ENCODE results near the gene GDF10.

The GDF10 gene

DNA sequence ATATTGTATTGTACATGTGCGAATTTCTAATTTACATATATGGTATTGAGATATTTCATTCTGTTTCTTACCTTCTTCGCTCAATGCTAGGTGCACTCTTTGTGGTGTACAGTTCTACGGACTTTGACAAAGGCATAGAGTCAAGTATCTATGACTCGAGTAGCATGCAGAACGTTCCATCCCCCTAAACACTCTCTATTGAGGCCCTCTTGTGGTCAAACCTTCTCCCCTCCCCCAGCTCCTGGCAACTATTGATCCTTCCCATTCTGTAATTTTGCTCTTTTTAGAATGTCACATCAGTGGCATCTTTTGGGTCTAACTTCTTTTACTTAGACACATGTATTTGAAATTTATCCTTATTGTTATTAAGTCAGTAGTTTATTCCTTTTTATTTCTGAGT, 30.7 kb upstream of the GDF10 start:
- DNase-seq, result no peak

DNA sequence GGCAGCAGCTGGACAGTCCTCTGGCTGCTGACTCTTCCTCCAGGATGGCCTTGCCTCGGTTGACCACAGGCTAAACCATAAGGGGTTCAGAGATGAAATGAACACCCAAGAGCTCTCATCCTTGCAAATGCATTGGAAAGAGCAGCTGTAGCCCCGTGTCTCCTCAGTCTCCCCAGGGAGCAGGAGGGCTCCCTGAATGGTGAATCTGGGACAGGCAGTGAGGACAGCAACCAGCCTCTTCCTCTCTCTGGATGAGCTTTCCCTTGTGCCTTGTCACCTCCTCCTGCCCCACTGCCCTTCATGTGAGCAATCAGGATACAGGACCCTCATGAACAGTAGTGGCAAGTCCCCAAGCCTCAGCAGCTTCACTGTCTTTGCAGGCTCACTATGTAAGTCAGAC, 23.9 kb upstream of the GDF10 start:
- no peak for DNase-seq

DNA sequence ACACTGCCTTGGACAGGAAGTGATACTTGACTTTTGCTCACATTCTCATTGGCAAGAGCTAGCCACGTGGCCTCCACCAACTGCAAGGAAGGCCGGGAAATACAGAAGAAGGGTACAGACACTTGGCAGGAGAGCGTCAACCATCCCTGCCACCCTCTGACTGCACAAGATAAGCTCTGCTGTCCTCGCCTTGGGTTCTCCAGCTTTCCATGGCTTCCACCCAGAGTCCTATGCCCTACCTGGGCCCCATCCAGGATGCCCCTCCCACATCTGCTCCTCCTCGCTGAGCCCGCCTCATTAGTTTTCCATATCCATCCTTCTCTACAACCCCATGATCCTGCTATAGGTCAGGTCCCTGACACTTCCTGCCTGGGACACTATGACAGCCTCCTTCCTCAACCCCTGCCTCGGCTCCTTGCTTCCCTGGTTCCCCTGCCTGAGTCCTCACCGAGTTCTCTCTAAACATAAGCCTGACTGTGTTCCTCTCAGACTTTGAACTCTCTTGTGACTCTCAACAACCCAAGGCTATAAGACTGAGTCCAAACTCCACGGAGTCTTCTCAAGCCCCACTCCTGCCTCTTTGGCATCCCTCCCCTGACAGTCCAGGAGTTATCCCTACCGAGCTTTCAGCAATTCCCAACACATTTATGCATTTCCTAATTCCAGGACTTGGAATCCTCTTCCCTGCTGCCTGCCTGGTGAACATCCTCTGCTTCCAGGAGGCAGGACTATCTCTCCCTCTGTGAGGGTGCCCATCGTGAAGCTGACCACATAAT, 23.2 kb upstream of the GDF10 start:
- no peak for DNase-seq

DNA sequence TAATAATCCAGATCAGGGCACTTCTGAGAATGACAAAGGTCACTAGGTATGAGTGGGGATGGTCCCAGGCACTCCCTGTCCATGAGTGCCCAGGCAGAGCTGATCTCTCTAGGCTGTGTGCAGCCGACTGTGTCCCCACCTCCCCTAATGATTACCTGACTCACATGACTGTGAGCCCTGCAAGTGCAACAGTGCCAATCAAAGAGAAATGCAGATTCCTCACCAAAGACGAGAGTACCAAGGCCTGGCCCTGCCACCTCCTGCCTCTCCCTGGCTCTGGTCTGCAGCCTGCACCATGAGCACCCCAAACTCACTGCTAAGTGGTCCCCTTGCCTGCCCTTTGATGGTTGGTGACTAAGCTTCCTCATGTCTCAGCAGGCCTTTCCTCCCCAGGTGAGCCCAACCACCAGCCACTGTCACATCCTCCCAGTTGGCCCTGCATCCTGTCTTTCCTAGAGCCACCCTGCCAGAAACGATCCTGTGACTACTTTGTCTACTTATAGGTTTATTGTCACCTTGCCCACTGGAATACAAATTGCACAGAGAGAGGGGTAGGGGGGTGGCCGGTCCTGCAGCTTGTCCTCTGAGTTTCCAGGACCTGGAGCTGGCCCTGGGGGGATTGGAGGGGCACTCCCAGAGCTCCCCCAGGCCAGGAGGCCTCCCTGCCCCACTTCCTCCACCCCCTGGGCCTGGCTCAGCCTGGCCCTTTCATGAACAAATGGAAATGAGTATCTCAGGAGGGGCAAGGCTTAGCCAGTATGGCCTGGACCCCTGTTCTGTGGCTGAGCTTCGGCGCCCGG, 22.4 kb upstream of the GDF10 start:
- DNase-seq, result peak in 2 of 5 donors; percentile 18 to 50

DNA sequence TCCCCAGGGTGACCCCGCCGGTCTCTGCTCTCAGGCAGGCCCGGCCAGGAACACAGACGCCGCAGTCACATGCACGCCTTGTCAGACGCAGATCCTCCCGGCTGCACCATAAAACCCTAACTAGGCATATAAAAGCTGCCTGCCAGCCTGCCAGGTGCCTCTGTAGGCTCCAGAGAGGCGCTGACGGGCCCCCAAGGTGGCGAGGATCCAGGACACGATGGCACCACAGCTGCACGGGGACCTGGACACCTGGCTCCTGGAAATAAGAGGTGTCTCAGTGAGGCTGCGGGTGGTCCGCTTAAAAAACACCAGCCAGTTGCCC, 21.9 kb upstream of the GDF10 start:
- DNase-seq, result no peak

DNA sequence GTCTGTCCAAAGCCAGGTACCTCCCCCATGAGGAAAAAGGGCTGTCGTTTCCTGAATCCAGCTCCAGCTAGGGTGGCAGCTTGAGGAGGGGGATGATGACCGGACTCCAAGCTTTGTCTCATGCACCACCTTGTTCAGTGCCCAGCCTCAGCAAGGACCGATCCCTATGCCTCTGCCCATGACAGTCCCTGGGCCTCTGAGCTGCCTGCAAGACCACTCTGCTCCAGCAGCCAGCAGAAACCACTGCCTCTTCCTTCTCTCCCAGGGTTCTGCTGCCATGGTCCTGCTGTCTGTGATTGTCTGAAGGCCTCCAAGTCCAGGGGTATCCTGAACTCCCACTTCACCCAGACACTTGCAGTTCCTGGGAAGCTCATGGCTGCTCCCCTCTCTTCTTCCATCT, 21.3 kb upstream of the GDF10 start:
- DNase-seq, result no peak

DNA sequence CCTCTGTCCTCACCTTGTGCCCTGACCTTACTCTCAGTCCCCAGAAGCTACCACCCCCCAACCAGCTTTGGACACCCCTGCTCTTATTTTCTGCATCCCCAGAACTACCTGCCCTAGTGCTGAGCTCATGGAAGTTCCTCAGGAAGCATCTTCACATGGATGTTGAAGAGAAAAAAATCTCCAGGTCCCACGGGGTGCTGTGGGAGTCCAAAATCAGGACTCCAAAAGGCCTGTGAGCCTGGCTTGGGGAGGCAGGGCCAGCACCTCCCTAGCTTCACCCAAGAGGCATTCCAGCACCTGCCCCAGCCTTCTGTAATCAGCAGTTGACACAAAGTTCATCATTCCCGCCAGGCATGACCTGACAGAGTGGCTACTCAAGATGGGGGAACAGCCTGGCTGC, 20.7 kb upstream of the GDF10 start:
- DNase-seq, result no peak

DNA sequence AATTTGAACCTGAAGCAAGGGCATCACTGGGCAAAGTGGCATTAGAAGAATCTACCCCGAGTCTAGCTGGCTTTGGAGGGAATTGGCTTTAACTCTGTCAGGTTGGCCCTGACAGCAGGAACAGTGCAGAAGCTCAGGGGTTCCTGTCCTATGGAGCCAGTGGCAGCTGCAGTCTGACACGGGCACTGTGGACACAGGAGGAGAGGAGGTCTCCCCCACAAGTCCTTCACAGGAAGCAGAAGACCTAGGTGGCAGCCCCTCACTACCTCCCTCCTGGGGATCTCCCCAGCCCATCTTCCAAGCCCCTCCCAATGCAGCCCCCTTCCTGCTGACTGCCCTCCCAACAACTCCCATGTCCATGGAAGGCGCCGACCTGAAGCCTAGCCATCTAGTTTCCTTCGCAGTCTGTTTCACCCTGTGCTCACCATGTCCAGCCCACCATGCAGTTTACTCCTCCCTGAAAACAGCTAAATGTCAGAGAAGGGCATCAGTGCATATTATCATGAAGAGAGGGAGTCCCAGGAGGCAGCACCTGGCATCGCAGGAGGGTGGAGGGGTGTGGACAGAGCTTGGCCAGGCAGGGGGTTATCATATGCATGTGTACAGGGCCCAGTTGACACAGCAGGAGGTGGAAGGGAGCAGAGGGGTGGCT, 17.9 kb upstream of the GDF10 start:
- no peak for DNase-seq

DNA sequence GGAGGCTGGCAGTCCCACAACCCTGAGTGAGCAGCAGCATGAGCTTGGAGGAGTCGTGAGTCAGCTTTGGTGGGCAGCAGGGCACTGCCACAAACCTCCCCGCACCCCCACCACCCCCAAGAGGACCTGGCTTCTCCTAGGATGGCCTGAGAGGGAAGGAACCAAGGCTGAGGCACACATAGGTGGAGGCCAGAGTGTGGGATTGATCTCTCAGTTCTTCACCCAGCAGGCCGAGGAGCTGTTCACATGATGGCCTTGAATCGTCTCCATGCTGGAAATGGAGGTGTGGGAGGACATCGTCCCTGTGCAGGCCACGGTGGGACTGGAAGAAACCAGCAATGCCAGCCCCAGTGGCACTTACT, 17.4 kb upstream of the GDF10 start:
- DNase-seq, result no peak

DNA sequence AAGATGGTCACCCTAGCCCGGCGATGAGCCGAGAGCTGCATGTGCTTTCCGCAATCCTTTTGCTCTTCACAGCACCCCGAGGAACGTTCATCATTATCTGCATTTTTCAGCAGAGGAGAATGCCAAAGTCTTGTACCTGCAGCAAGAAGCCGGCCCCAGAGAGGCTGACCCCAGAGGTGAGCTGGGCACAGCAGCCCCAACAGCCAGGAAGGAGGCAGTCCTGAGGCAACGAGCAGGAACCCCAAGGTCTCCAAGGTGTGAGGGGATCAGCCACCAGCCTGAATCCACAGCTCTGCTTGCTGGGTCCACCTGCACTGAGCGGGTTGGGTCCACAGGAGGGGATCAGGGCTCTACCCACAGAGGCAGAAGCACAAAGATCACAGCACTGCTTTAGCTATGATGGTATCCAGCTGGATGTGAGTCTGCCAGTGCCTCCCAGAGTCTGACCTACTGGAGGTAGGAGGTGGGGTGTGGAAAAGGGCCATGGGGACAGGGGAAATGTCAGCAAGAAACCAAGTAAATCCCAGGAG, 16.8 kb upstream of the GDF10 start:
- DNase-seq, result no peak

DNA sequence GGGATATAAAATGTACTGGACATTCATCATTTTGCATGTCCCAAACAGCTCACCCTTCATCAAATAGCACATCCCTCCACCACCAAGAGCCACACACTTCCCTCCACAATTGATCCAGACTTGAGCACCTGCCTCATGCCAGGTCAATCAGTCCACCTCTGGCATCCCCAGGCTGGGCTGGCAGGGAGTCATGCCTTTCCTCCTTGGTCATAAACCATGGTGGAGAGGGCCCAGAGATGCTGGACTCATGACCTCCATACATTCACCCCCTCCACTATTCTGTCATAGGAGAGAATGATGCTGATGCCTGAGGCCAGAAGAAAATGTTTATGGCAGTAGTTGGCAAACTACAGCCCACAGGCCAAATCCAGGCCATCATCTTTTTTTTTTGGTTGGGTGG, 16.1 kb upstream of the GDF10 start:
- no peak for DNase-seq

DNA sequence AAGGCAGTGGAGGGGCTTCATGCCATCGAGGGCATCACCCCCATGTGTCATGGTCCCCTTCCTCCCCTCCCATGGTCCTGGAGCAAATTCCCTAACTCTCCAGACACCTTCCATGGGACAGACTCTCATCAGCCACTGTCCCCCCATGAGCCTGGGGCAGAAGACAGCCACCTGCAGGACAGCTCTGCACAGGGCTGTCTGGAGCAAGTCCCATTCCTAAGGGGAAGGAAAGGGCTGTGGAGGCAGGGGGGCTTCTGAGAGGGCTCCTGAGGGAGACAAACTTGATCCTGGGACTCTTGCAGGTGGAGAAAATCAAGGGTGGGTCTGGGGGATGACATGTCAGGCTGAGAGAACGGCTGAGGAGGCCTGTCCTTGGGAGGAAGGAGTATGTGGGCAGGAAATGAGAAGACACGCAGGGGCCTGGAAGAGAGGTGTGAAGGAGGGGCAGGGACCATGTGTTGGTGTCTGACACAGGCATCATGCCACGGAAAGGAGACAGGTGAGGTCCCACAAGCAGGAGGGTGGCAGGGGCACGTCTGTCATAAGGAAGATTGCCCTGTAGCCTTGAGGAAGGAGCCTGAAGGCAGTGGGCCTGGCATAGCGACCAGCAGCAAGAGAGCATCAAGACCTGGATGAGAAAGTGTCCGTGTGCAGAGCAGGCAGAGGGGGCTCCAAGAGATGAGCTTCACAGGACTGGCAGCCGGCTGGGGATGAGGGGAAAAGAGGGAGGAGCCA, 14.4 kb upstream of the GDF10 start:
- no peak for DNase-seq

DNA sequence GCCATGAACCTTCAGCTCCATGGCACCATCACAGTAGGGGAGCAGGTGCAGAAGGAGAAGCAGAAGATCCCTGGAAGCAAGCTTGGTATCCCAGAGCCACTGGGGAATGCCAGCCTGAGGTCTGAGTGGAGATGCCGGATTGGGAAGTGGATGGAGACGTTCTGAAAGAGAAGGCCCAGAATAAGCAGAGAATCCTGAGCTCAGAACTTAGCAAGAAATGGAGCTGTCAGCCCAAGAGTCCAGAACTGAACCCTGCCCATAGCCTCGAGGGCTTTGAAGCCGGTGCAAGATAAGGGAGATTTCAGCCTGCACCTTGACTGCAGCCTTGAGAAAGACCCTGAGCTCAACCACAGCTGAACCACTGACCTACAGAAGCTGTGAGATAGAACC, 13.9 kb upstream of the GDF10 start:
- DNase-seq, result no peak

DNA sequence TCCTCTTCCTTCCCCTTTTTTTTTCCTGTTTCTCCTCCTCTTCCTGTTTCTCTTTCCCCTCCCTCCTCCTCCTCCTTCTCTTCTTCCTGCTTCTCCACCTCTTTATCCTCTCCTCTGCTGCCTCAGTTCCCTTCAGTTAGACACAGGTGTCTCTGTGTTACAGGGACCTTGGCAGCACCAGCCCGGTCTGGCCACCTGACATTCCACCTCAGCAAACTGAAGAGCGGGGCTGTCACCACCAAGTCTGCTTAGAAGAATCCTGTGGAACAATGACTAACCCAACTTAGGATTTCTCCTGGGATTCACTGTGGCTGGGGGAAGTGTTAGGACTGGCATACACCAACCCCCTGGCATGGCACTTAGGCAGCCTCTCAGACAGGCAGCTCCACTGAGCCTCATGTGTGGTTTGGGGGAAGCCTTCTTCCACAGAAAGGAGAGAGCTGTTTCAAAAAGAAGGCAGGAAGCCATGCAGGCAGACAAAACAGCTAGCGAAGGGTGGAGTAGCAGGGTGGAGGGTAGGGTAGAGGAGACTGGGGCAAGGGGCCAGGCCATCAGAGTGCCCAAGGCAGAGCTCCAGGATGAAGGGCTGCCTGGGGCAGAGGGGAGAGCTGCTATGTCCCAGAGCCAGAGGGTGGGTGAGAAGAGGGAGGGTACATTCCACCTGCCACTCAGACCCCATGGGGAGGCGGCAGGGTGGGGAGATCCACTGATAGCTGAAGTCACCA, 13.2 kb upstream of the GDF10 start:
- DNase-seq, result no peak

DNA sequence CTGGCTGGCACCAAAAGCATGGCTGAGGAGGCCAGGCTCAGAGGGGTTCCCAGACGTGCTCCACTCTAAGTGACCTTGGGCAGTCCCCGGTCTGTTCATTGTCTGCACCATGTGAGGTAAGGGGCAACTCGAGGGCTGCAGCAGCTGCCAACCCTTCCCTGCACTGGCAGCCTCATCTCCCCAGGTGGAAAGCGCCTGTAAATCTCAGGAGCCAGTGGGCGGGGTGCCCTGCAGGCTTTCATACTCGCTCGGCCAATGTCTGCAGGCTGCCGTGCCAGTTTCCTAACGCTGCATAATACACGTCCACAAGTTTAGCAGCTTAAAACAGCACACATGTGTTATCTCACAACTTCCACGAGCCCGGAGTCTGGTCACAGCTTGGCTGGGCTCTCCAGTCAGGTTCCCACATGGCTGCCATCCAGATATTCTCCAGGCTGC, 12.6 kb upstream of the GDF10 start:
- no peak for DNase-seq

DNA sequence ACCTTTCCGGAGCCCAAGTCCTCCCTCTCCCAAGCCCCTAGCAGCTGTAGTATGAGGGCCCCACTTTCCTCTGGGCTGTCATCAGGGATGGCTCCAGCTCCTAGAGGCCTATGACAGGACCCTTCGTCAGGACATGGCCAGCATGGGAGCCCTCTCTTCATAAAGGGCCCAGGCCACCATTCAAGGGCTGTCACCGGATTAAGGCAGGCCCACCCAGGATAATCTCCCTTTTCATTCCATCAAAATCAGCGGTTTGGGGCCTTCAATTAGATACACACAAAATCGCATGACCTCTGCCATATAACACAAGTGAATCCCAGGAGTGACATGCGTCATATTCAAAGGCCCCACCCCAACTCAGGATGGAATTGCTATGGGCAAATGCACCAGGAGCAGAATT, 12.2 kb upstream of the GDF10 start:
- no peak for DNase-seq

DNA sequence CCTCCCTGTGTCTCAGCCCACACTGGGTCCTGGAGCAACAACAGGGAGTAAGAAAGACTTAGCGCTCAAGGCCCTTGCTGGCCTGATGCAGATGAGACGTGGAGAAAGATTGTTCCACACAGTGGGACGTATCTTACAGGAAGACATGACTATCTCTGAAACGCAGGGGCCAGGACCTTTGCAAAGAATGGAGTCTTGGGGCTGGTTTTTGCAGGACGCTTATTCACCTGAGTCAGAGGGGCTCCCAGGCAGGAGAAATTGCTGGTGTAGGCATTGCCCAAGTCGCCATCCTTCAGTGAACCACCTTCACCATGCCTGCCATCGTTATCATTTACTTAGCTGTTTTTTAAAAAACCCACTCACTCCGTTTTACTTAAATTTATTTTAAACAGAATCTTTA, 11.8 kb upstream of the GDF10 start:
- DNase-seq, result no peak

DNA sequence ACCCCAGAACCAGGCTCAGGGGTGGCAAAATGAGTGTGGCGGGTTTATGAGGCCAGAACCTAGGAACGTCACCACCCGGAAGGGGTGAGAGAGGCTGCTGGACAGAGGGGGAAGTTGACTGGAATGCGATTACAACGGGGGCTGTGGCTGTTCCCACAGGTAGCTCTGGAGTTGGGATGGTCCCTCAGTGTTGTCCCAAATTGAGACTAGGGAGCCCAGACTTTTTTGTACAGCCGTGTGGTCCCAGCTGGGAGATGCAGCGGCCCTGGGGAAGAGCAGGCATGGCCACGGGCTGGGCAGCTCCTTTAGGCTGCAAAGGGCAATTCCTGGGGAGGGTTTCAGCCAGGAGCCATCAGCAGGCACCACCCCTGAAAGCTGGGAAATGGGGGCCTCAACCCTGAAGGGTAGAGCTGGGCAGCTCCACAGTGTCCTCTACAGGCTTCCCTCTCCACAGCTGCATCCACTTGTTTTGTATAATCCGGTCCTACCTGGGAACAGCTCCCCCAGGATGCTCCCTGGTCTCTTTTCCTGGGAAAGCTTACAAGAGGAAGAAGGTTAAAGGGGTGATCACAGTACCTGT, 11.0 kb upstream of the GDF10 start:
- DNase-seq, result no peak

DNA sequence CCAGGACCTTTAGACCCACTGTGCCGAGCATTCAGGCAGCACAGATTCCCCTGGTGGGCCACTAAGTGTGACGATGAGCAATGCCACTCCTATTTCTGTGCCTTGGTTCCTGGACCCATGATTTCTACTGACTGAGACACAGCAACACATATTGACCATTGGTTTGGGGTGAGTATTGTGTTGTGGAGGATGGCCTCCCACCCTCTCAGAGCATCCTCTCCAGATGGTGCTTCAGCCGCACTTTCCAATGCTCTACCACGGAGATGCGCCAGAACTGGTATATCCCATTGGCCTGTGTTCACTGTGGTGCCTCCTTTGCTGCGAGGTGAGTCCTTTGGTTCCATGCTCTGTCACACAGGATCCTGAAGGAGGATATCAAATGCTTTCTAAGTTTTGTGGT, 10.1 kb upstream of the GDF10 start:
- no peak for DNase-seq

DNA sequence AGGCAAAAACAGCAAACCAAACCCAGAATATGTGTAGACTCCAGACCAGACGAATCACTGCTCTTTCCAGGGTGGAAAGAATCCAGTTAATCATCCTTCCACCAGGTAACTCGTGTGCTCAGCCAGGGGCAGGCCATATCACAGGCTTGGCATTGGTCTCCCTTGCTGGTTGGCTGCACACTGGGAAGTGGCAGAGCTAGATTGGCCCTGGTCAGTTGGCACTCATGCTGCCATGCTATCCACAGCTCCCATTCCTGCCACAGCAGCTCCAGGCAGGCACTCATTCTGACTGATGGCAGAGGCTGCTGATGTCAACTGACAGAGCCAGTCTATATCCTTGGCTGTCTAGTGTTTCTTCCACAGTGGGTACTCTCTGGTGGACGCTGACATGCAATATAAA, 9.7 kb upstream of the GDF10 start:
- DNase-seq, result no peak

DNA sequence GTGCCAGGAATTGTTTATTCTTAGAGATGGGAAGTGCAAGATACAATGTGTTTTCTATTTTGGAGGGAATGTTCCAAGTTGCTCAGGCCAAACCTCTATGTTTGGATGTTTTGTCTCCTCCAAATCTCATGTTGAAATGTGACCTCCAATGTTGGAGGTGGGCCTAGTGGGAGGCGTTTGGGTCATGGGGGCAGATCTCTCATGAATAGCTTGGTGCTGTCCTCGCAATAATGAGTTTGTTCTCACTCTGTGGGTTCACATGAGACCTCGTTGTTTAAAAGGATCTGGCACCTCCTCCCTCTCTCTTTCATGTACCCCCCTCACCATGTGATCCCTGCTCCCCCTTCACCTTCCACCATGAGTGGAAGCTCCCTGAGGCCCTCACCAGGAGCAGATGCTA, 8.3 kb upstream of the GDF10 start:
- DNase-seq, result no peak

DNA sequence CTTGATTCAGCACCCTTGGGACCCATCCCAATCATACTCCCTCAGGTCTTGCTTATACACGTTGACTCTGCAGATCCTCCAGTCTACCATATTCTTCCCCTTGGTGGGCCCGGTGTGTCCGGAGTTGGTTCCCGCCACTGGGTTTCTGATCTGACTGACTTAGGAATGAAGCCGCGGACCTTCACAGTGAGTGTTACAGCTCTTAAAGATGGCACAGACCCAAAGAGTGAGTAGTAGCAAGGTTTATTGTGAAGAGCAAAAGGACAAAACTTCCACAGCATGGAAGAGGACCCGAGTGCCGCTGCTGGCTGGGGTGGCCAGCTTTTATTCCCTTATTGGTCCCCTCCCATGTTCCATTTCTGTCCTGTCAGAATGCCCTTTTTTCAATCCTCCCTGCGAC, 5.9 kb upstream of the GDF10 start:
- DNase-seq, result no peak

All from T-helper 1 cell (primary cell).